HepG2 (cell line): ENCODE data around the gene ARHGEF4. TPM values are rescaled to one million over a fixed set of nuclear protein-coding genes. Genes with fewer than 3 reads are reported as not detected.

Source experiments
- ATAC-seq: fragments of 200-7000 bp; cut with Tn5 transposase; 3 replicates; pipeline ENCODE4 v1.9.1; 2020; ENCODE audit warnings: mild to moderate bottlenecking, moderate library complexity
- BruUV-seq: library from RNA; stranded (reverse); fragments of 400-500 nt; replicated peaks from 2 replicates; lab custom pipeline; 2021; lab: Mats Ljungman, UMichigan
- CTCF ChIA-PET: fragments of 300-600 bp; formaldehyde crosslinking; extraction: SDS; loops from one replicate; lab custom pipeline; 2021; ENCODE audit warnings: low total read pairs, inconsistent platforms, low intra/inter-chr PET ratio; lab: Yijun Ruan, JAX
- POLR2A ChIA-PET: fragments of 350-600 bp; sonication (Branson Sonifier 250); formaldehyde crosslinking; loops from one replicate; lab custom pipeline; 2020; ENCODE audit warnings: antibody characterized with exemption, inconsistent platforms; lab: Yijun Ruan, JAX
- DNase-seq: peaks from one replicate; pipeline ENCODE4 v3.0.0-alpha.2; 2015; ENCODE audit warnings: low spot score
- FAIRE-seq: peaks from 3 replicates; lab custom pipeline; 2011; peaks lifted over from hg19 to GRCh38; lab: Jason Lieb, UNC
- H2AFZ ChIP-seq: one replicate; pipeline ENCODE4 v1.6.1; 2011; ENCODE audit warnings: low read length, inconsistent platforms
- H3K27ac ChIP-seq: fragments of 300-600 bp; 3 replicates; pipeline ENCODE4 v1.8.0; 2011; ENCODE audit warnings: mixed run types, mild to moderate bottlenecking, mixed read lengths, low read length, inconsistent platforms; ENCODE audit not compliant: insufficient read depth; ENCODE audit errors: extremely low read length
- H3K27me3 ChIP-seq, 2 experiments: fragments of 200-600 bp in 1 of 2; 2 replicates in 1 of 2; 3 replicates in 1 of 2; pipeline versions ENCODE4 v1.6.0 to v1.8.0; 2011; ENCODE audit warnings: low read length in 2 of 2, mild to moderate bottlenecking in 2 of 2, moderate library complexity in 2 of 2, inconsistent platforms in 1 of 2; ENCODE audit not compliant: insufficient read depth in 2 of 2, control insufficient read depth in 1 of 2
- H3K36me3 ChIP-seq, 2 experiments: fragments of 200-600 bp in 1 of 2; replicated peaks in 1 of 2; 2 replicates in 1 of 2; 3 replicates in 1 of 2; pipeline versions ENCODE4 v1.5.1 to v1.8.0; 2011; ENCODE audit warnings: low read length in 2 of 2, inconsistent platforms in 1 of 2; ENCODE audit not compliant: insufficient read depth in 2 of 2, control insufficient read depth in 1 of 2
- H3K4me1 ChIP-seq: 2 replicates; pipeline ENCODE4 v1.5.1; 2012; ENCODE audit warnings: low read length, inconsistent platforms; ENCODE audit not compliant: insufficient read depth
- H3K4me2 ChIP-seq: 2 replicates; pipeline ENCODE4 v1.6.0; 2011; ENCODE audit warnings: low read depth, low read length, inconsistent platforms
- H3K4me3 ChIP-seq, 3 experiments: fragments of 200-600 bp in 1 of 3; sonication (generic), shearing (Covaris generic) in 1 of 3; replicated peaks in 1 of 3; 2 replicates each; pipeline ENCODE4 v1.5.1; 2011 to 2016; ENCODE audit warnings: low read length in 3 of 3, inconsistent platforms in 2 of 3, low read depth in 2 of 3, mild to moderate bottlenecking in 2 of 3, control low read depth in 1 of 3, mixed read lengths in 1 of 3; ENCODE audit not compliant: insufficient read depth in 1 of 3
- H3K79me2 ChIP-seq: one replicate; pipeline ENCODE4 v1.6.1; 2011; ENCODE audit warnings: low read length, inconsistent platforms; ENCODE audit not compliant: insufficient read depth
- H3K9ac ChIP-seq: 2 replicates; pipeline ENCODE4 v1.6.0; 2011; ENCODE audit warnings: mild to moderate bottlenecking, low read depth, low read length, inconsistent platforms; ENCODE audit not compliant: insufficient read depth
- H3K9me3 ChIP-seq: 2 replicates; pipeline ENCODE4 v1.5.1; 2012; ENCODE audit warnings: mild to moderate bottlenecking, low read length
- H4K20me1 ChIP-seq: 2 replicates; pipeline ENCODE4 v1.6.0; 2011; ENCODE audit warnings: inconsistent platforms, mild to moderate bottlenecking, low read length, moderate library complexity; ENCODE audit not compliant: insufficient read depth
- KDM5A ChIP-seq: fragments of 200-600 bp; sonication (generic); IDR thresholded peaks from 2 replicates; pipeline ENCODE4 v1.7.0; 2018; ENCODE audit warnings: antibody characterized with exemption, mild to moderate bottlenecking, low read length, borderline replicate concordance
- NCOA5 ChIP-seq: sonication (generic); formaldehyde crosslinking; IDR thresholded peaks from 2 replicates; pipeline ENCODE4 v1.4.0; 2020; ENCODE audit warnings: missing genetic modification reagents
- ZIK1 ChIP-seq: sonication (generic); formaldehyde crosslinking; IDR thresholded peaks from 2 replicates; pipeline ENCODE4 v1.5.0; 2020; ENCODE audit warnings: mild to moderate bottlenecking, low read depth, missing genetic modification reagents, borderline replicate concordance
- ZNF446 ChIP-seq: sonication (generic); formaldehyde crosslinking; IDR thresholded peaks from 2 replicates; pipeline ENCODE4 v1.5.0; 2020; ENCODE audit warnings: mild to moderate bottlenecking, missing genetic modification reagents
- ZNF501 ChIP-seq: sonication (generic); formaldehyde crosslinking; IDR thresholded peaks from 2 replicates; pipeline ENCODE4 v1.5.1; 2020; ENCODE audit warnings: mild to moderate bottlenecking, moderate library complexity, missing genetic modification reagents
- ZNF660 ChIP-seq: sonication (generic); formaldehyde crosslinking; IDR thresholded peaks from 2 replicates; pipeline ENCODE4 v1.5.1; 2020; ENCODE audit warnings: mild to moderate bottlenecking, low read depth, missing genetic modification reagents, borderline replicate concordance
- ZNF772 ChIP-seq: sonication (generic); formaldehyde crosslinking; IDR thresholded peaks from 2 replicates; pipeline ENCODE4 v1.5.0; 2020; ENCODE audit warnings: mild to moderate bottlenecking, missing genetic modification reagents
- WGBS: methylation state at CpG from one replicate; pipeline ENCODE4 v1.1.6; 2017; ENCODE audit warnings: low lambda C conversion rate; 5-methylcytosine and 5-hydroxymethylcytosine counted together
- in situ Hi-C: cut with HindIII; loops from 2 replicates; pipeline ENCODE4 v1.10.0; 2017; ENCODE audit warnings: low pct_unique_long_range_greater_than_20kb; ENCODE audit not compliant: extremely low pct_ligation_motif_present
- intact Hi-C: fragments of 100-400 bp; cut with micrococcal nuclease; formaldehyde crosslinking; loops from one replicate; pipeline ENCODE4 v1.10.0; 2022; ENCODE audit not compliant: unreplicated experiment
- polyA plus RNA-seq, 8 experiments: library from polyadenylated mRNA; depleted of rRNA in 3 of 8; stranded (reverse) in 7 of 8; unstranded in 1 of 8; fragments of >200 nt; fragmentation: Illumina TruSeq in 4 of 8; extraction: Trizol in 4 of 8; gene quantifications; 2 replicates each; pipeline versions ENCODE4 v1.2.1 to v1.2.3, GENCODE V29; 2011 to 2016; ENCODE audit warnings: low read depth in 4 of 8, missing spikeins in 1 of 8, mixed read lengths in 1 of 8; ENCODE audit not compliant: insufficient read depth in 1 of 8
- total RNA-seq, 5 experiments: library from RNA; depleted of rRNA; stranded (reverse); fragments of >200 nt; fragmentation: Illumina TruSeq; extraction: Trizol; gene quantifications; 2 replicates each; pipeline ENCODE4 v1.2.3, GENCODE V29; 2016; ENCODE audit warnings: low read depth in 1 of 5
- TF ChIP-seq, protein P1 (sequence below): sonication (generic); formaldehyde crosslinking; IDR thresholded peaks from 2 replicates; pipeline ENCODE4 v1.5.1; 2020; ENCODE audit warnings: mild to moderate bottlenecking, missing genetic modification reagents, borderline replicate concordance
- TF ChIP-seq, protein P2 (sequence below): sonication (generic); formaldehyde crosslinking; IDR thresholded peaks from 2 replicates; pipeline ENCODE4 v1.5.0; 2020; ENCODE audit warnings: mild to moderate bottlenecking, missing genetic modification reagents

Gene ARHGEF4
- total and polyA plus RNA-seq, 2 of the 13 experiments (the other 11 are each of a cell fraction or from before 2014, with no cell fraction given): 0.11 to 0.13 TPM

DNA sequence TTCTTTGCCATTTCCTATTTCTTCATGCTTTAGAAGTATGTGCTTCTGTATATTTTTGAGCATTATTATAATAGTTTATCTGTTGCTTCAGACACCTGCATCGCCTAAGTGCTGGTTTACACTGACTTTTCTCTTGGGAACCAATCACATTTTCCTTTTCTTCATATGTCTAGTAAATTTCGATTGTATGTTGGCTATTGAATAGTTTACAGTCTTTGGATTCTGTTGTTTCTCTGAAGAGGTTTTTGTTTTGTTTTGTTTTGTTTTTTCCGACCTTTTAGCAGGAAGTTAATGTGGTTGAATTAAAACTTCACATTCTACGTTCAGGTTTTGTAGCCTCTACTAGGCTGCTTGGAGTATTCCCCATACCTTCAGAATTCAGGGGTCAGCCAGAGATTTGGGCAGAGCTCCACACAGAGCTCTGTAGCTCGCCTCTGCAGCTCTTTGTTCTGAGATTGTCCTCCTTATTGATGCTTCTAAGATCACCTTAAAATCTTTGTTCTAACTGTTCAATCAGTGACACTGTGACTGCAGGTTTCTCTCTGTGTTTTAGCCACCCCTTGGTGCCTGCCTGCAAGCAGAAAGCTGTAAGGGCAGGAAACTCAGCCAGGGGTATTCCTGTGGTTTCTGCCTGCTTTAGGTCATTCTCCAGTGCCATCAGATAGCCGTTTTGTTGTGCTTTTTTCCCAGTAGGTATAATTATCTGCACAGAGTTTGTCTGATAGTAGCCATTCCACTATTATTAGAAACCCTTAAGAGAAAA is 173.2 kb downstream of the ARHGEF4 start:
- 7% methylated on average over 6 of the region's 6 CpGs for WGBS
- Histone ChIP-seq H3K27ac (no peak overlapping the region), H3K36me3 (no peaks in the 10 kb centered on the region), H4K20me1 (no peaks in the 10 kb centered on the region), H3K4me2 (no peak overlapping the region), H3K4me3 (no peak overlapping the region), H2AFZ (no peak overlapping the region), H3K27me3 (peaks cover 7 to 56% of the 10 kb centered on the region in 2 experiments; a peak in 4 of 5 replicates), H3K9ac (no peak overlapping the region), H3K9me3 (no peaks in the 10 kb centered on the region), H3K4me1 (no peaks in the 10 kb centered on the region), H3K79me2 (no peaks in the 10 kb centered on the region)
- intact Hi-C loops (no loop called here), in situ Hi-C loops (no loop called here)
- no peak for FAIRE-seq
- ChIA-PET POLR2A (no interaction called here), CTCF (no interaction called here)
- no TSS peak for BruUV-seq
- DNase-seq: no peak
- no peak for ATAC-seq
- TF ChIP-seq ZNF772 (CRISPR knock-in tag): no peak
- no peak for TF ChIP-seq KDM5A
- no peak for TF ChIP-seq ZNF501 (CRISPR knock-in tag)
- TF ChIP-seq, protein P1, sequence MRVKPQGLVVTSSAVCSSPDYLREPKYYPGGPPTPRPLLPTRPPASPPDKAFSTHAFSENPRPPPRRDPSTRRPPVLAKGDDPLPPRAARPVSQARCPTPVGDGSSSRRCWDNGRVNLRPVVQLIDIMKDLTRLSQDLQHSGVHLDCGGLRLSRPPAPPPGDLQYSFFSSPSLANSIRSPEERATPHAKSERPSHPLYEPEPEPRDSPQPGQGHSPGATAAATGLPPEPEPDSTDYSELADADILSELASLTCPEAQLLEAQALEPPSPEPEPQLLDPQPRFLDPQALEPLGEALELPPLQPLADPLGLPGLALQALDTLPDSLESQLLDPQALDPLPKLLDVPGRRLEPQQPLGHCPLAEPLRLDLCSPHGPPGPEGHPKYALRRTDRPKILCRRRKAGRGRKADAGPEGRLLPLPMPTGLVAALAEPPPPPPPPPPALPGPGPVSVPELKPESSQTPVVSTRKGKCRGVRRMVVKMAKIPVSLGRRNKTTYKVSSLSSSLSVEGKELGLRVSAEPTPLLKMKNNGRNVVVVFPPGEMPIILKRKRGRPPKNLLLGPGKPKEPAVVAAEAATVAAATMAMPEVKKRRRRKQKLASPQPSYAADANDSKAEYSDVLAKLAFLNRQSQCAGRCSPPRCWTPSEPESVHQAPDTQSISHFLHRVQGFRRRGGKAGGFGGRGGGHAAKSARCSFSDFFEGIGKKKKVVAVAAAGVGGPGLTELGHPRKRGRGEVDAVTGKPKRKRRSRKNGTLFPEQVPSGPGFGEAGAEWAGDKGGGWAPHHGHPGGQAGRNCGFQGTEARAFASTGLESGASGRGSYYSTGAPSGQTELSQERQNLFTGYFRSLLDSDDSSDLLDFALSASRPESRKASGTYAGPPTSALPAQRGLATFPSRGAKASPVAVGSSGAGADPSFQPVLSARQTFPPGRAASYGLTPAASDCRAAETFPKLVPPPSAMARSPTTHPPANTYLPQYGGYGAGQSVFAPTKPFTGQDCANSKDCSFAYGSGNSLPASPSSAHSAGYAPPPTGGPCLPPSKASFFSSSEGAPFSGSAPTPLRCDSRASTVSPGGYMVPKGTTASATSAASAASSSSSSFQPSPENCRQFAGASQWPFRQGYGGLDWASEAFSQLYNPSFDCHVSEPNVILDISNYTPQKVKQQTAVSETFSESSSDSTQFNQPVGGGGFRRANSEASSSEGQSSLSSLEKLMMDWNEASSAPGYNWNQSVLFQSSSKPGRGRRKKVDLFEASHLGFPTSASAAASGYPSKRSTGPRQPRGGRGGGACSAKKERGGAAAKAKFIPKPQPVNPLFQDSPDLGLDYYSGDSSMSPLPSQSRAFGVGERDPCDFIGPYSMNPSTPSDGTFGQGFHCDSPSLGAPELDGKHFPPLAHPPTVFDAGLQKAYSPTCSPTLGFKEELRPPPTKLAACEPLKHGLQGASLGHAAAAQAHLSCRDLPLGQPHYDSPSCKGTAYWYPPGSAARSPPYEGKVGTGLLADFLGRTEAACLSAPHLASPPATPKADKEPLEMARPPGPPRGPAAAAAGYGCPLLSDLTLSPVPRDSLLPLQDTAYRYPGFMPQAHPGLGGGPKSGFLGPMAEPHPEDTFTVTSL (CRISPR knock-in tag): no peak
- no peak for TF ChIP-seq ZNF660 (CRISPR knock-in tag)
- no peak for TF ChIP-seq ZNF446 (CRISPR knock-in tag)
- no peak for TF ChIP-seq NCOA5 (CRISPR knock-in tag)
- TF ChIP-seq, protein P2, sequence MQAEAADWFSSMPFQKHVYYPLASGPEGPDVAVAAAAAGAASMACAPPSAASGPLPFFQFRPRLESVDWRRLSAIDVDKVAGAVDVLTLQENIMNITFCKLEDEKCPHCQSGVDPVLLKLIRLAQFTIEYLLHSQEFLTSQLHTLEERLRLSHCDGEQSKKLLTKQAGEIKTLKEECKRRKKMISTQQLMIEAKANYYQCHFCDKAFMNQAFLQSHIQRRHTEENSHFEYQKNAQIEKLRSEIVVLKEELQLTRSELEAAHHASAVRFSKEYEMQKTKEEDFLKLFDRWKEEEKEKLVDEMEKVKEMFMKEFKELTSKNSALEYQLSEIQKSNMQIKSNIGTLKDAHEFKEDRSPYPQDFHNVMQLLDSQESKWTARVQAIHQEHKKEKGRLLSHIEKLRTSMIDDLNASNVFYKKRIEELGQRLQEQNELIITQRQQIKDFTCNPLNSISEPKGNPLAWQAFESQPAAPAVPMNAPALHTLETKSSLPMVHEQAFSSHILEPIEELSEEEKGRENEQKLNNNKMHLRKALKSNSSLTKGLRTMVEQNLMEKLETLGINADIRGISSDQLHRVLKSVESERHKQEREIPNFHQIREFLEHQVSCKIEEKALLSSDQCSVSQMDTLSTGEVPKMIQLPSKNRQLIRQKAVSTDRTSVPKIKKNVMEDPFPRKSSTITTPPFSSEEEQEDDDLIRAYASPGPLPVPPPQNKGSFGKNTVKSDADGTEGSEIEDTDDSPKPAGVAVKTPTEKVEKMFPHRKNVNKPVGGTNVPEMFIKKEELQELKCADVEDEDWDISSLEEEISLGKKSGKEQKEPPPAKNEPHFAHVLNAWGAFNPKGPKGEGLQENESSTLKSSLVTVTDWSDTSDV (CRISPR knock-in tag): no peak
- no peak for TF ChIP-seq ZIK1 (CRISPR knock-in tag)
